Measurements from ENCODE around the gene RPP14. TPM values are rescaled to one million over a fixed set of nuclear protein-coding genes. Genes with fewer than 3 reads are reported as not detected.

Gene RPP14
- total and polyA plus RNA-seq, 2 of the 4 experiments (the other 2 are of a cell fraction), result 6.6 to 7.8 TPM

- intact Hi-C loops (cut with micrococcal nuclease), result loop anchor here (5.0 kb wide), 1 partner anchor 432 kb away; no protein-coding TSS in a partner anchor
- Histone ChIP-seq H3K23ac (ENCODE audit: low read depth, low read length) (no peak overlapping the region), H3K27ac (ENCODE audit: insufficient read depth, low read length) (no peak overlapping the region), H2BK15ac (ENCODE audit: low read depth, low read length) (no peak overlapping the region), H3K9me3 (ENCODE audit: control insufficient read depth, insufficient read depth, low read length) (peaks cover 4% of the 10 kb centered on the region), H3K79me1 (ENCODE audit: low read depth in 1 of 2, low read length in 2 of 2) (no peaks in the 10 kb centered on the region), H2AK9ac (replicated peaks; ENCODE audit: low read depth, low read length, poor library complexity) (no peak overlapping the region), H2AK5ac (ENCODE audit: low read depth, low read length) (no peak overlapping the region), H3K9ac (ENCODE audit: low read depth, low read length) (no peak overlapping the region), H3K36me3 (ENCODE audit: control insufficient read depth, insufficient read depth, low read length) (no peaks in the 10 kb centered on the region), H3K4ac (ENCODE audit: low read depth, low read length) (no peak overlapping the region), H3K4me3 (ENCODE audit: insufficient read depth, low read depth, low read length) (no peak overlapping the region), H3K18ac (ENCODE audit: low read depth, low read length) (no peak overlapping the region), H4K91ac (ENCODE audit: insufficient read depth, low read depth, low read length) (no peak overlapping the region), H4K20me1 (ENCODE audit: insufficient read depth, low read length) (no peaks in the 10 kb centered on the region), H4K8ac (ENCODE audit: low read depth in 2 of 2, low read length in 2 of 2) (no peak overlapping the region), H2BK20ac (ENCODE audit: low read depth, low read length) (no peak overlapping the region), H3K27me3 (ENCODE audit: control insufficient read depth, insufficient read depth, low read length) (peaks cover 20% of the 10 kb centered on the region), H2AFZ (replicated peaks; ENCODE audit: low read length, poor library complexity) (no peak overlapping the region), H3K14ac (replicated peaks; ENCODE audit: low read depth, low read length) (no peak overlapping the region), H3K56ac (ENCODE audit: extremely low read depth, insufficient read depth, low read length) (no peak overlapping the region), H3K4me1 (ENCODE audit: control insufficient read depth, insufficient read depth, low read length) (no peaks in the 10 kb centered on the region), H4K5ac (ENCODE audit: low read depth, low read length) (no peak overlapping the region), H2BK120ac (ENCODE audit: low read depth, low read length) (no peak overlapping the region), H3K4me2 (ENCODE audit: low read depth, low read length) (no peak overlapping the region), H3K9me1 (ENCODE audit: insufficient read depth, low read length) (no peaks in the 10 kb centered on the region; the same call in 1 of the 2 replicates), H2BK5ac (ENCODE audit: low read depth, low read length, poor library complexity, severe bottlenecking) (no peak overlapping the region)
- WGBS, 2 experiments (ENCODE audit: extremely low coverage in 2 of 2, insufficient read length in 1 of 2), result no CpG with 5 or more reads among the region's 2 CpGs
- in situ Hi-C loops (cut with MboI; ENCODE audit: low sequenced_read_pairs), result no loop called here
- dilution Hi-C loops (cut with HindIII; ENCODE audit: low sequenced_read_pairs, unreplicated experiment), result no loop called here
- BruUV-seq (replicated peaks), result no TSS peak
- CTCF ChIA-PET, result interaction anchor here (1.0 to 3.0 kb wide), 3 partner anchors 110 to 232 kb away, joined by 3 to 19 read pairs (median 3); no protein-coding TSS in a partner anchor
- no peak for DNase-seq
- POLR2A ChIA-PET (ENCODE audit: unreplicated experiment), result no interaction called here
- no peak for TF ChIP-seq MXI1 (IDR thresholded peaks at IDR 0.05; ENCODE audit: borderline replicate concordance, low read depth, low read length)
- TF ChIP-seq RFX5 (IDR thresholded peaks at IDR 0.05; ENCODE audit: low read depth, low read length), result no peak
- TF ChIP-seq MAZ (IDR thresholded peaks at IDR 0.05; ENCODE audit: borderline replicate concordance, low read depth, low read length), result no peak
- TF ChIP-seq CEBPB (IDR thresholded peaks at IDR 0.05; ENCODE audit: low read depth, low read length), result no peak
- no peak for TF ChIP-seq RCOR1 (IDR thresholded peaks at IDR 0.05; ENCODE audit: insufficient replicate concordance, low read length)
- TF ChIP-seq POLR2A (IDR thresholded peaks at IDR 0.05; ENCODE audit: low read depth, low read length), result no peak
- TF ChIP-seq RAD21 (IDR thresholded peaks at IDR 0.05; ENCODE audit: low read length), result no peak
- no peak for ATAC-seq (ENCODE audit: low read depth)
Observed at GRCh38 chr3:58299075-58299474, 7.0 kb upstream of the RPP14 start.
